Panc1 (cell line): ENCODE results near the gene FKBP1B. TPM values are rescaled to one million over a fixed set of nuclear protein-coding genes. Genes with fewer than 3 reads are reported as not detected.

Experiments
- ATAC-seq: fragments of 200-7000 bp; cut with Tn5 transposase; 2 replicates; pipeline ENCODE4 v1.9.1; 2020; ENCODE audit warnings: mild to moderate bottlenecking, moderate library complexity
- BruUV-seq: library from RNA; stranded (reverse); fragments of 400-500 nt; replicated peaks from 2 replicates; lab custom pipeline; 2021; lab: Mats Ljungman, UMichigan
- CTCF ChIA-PET: fragments of 300-600 bp; sonication (Branson Sonifier 250); formaldehyde crosslinking; loops from one replicate; lab custom pipeline; 2022; ENCODE audit warnings: antibody characterized with exemption; lab: Charles Lee
- POLR2A ChIA-PET: fragments of 300-600 bp; sonication (Branson Sonifier 250); formaldehyde crosslinking; loops from one replicate; lab custom pipeline; 2022; ENCODE audit warnings: antibody characterized with exemption; lab: Charles Lee
- DNase-seq: peaks from one replicate; pipeline ENCODE4 v3.0.0-alpha.2; 2010; ENCODE audit warnings: low read depth, low spot score
- H3K27ac ChIP-seq: 2 replicates; pipeline ENCODE4 v1.5.1; 2011; ENCODE audit warnings: mild to moderate bottlenecking, low read length, inconsistent platforms
- H3K27me3 ChIP-seq: fragments of 200-500 bp; sonication (Bioruptor generic); 2 replicates; pipeline ENCODE4 v1.6.0; 2014; ENCODE audit warnings: low read length, inconsistent platforms; ENCODE audit not compliant: control insufficient read depth, insufficient read depth
- H3K36me3 ChIP-seq: fragments of 200-500 bp; sonication (Bioruptor generic); 2 replicates; pipeline ENCODE4 v1.5.1; 2014; ENCODE audit warnings: inconsistent platforms, mild to moderate bottlenecking, low read length, moderate library complexity; ENCODE audit not compliant: control insufficient read depth, insufficient read depth
- H3K4me1 ChIP-seq: 2 replicates; pipeline ENCODE4 v1.5.1; 2011; ENCODE audit warnings: inconsistent platforms, mild to moderate bottlenecking, low read length, moderate library complexity; ENCODE audit not compliant: control insufficient read depth, insufficient read depth
- H3K4me3 ChIP-seq, 2 experiments: 2 replicates each; pipeline ENCODE4 v1.5.1; 2011 to 2012; ENCODE audit warnings: low read depth in 2 of 2, low read length in 2 of 2, mild to moderate bottlenecking in 2 of 2, inconsistent platforms in 1 of 2, moderate library complexity in 1 of 2
- H3K9me3 ChIP-seq: fragments of 200-500 bp; sonication (Bioruptor generic); 2 replicates; pipeline ENCODE4 v1.5.1; 2014; ENCODE audit warnings: low read depth, mild to moderate bottlenecking, inconsistent platforms, low read length, moderate library complexity; ENCODE audit not compliant: control insufficient read depth, insufficient read depth
- POLR2AphosphoS5 ChIP-seq: IDR thresholded peaks from 2 replicates; pipeline ENCODE4 v1.6.1; 2012; ENCODE audit warnings: mild to moderate bottlenecking, low read depth, low read length, moderate library complexity
- SIN3A ChIP-seq: IDR thresholded peaks from 2 replicates; pipeline ENCODE4 v1.6.1; 2012; ENCODE audit warnings: low read depth, mild to moderate bottlenecking, low read length, moderate library complexity, borderline replicate concordance; ENCODE audit not compliant: insufficient read depth
- TCF7L2 ChIP-seq: IDR thresholded peaks from 2 replicates; pipeline ENCODE4 v1.6.1; 2011; ENCODE audit warnings: mild to moderate bottlenecking, low read depth, low read length, inconsistent platforms
- in situ Hi-C: cut with HindIII; loops from 2 replicates; pipeline ENCODE4 v1.10.0; 2016; ENCODE audit warnings: low sequenced_read_pairs, low pct_unique_long_range_greater_than_20kb
- intact Hi-C: fragments of 100-400 bp; cut with micrococcal nuclease; formaldehyde crosslinking; loops from one replicate; pipeline ENCODE4 v1.10.0; 2022; ENCODE audit not compliant: unreplicated experiment
- total RNA-seq: library from RNA; stranded (reverse); gene quantifications from one replicate; pipeline ENCODE4 v1.2.1, GENCODE V29; 2021; ENCODE audit not compliant: unreplicated experiment
- TF ChIP-seq, protein P1 (sequence below), 2 experiments: IDR thresholded peaks; 2 replicates each; pipeline ENCODE4 v1.6.1; 2011 to 2012; ENCODE audit warnings: low read depth in 2 of 2, control low read depth in 1 of 2, low read length in 1 of 2, mild to moderate bottlenecking in 1 of 2, moderate library complexity in 1 of 2; ENCODE audit not compliant: insufficient read depth in 1 of 2
- TF ChIP-seq, protein P2 (sequence below): fragments of 450-650 bp; IDR thresholded peaks from 2 replicates; pipeline ENCODE4 v1.5.1; 2017; ENCODE audit warnings: mild to moderate bottlenecking

FKBP1B gene
- total RNA-seq, 1 experiment from 2014 or later, result 19.9 TPM

DNA sequence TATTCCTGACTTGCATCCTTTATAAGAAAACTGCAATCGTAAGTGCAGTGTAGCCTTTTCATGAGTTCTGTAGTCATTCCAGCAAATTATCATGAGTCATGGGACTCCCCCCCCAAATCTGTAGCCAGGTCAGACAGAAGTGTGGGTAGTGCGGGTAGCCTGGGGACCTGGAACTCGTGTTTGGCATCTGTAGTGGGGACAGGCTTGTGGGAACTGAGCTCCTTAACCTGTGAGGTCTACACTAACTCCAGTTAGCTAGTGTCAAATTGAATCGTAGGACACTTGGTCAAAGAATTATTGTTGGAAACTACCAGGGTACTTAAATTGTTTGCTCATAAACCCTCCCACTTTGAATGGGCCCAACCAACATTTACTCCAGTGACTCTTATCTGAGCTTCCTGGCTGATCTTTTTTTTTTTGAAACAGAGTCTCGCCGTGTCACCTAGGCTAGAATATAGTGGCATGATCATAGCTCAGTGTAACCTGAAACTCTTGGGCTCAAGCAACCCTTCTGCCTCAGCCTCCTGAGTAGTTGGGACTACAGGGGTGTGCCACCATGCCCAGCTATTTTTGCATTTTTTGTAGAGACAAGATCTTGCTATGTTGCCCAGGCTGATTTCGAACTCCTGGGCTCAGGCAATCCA is 61.2 kb downstream of the FKBP1B start:
- no peaks in the 10 kb centered on the region for H3K27me3 ChIP-seq
- no peak overlapping the region for H3K27ac ChIP-seq
- H3K36me3 ChIP-seq, result no peaks in the 10 kb centered on the region
- POLR2A ChIA-PET, result interaction anchor here (0.6 to 0.7 kb wide), 2 partner anchors 28 to 286 kb away, joined by 3 to 5 read pairs; no protein-coding TSS in a partner anchor
- BruUV-seq, result no TSS peak
- TF ChIP-seq SIN3A, result no peak
- TF ChIP-seq POLR2AphosphoS5, result no peak
- no peak for TF ChIP-seq TCF7L2
- TF ChIP-seq, protein P1, sequence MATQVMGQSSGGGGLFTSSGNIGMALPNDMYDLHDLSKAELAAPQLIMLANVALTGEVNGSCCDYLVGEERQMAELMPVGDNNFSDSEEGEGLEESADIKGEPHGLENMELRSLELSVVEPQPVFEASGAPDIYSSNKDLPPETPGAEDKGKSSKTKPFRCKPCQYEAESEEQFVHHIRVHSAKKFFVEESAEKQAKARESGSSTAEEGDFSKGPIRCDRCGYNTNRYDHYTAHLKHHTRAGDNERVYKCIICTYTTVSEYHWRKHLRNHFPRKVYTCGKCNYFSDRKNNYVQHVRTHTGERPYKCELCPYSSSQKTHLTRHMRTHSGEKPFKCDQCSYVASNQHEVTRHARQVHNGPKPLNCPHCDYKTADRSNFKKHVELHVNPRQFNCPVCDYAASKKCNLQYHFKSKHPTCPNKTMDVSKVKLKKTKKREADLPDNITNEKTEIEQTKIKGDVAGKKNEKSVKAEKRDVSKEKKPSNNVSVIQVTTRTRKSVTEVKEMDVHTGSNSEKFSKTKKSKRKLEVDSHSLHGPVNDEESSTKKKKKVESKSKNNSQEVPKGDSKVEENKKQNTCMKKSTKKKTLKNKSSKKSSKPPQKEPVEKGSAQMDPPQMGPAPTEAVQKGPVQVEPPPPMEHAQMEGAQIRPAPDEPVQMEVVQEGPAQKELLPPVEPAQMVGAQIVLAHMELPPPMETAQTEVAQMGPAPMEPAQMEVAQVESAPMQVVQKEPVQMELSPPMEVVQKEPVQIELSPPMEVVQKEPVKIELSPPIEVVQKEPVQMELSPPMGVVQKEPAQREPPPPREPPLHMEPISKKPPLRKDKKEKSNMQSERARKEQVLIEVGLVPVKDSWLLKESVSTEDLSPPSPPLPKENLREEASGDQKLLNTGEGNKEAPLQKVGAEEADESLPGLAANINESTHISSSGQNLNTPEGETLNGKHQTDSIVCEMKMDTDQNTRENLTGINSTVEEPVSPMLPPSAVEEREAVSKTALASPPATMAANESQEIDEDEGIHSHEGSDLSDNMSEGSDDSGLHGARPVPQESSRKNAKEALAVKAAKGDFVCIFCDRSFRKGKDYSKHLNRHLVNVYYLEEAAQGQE (IDR thresholded peaks at IDR 0.05; ENCODE audit: insufficient read depth in 1 of 2, low read depth in 2 of 2, low read length in 1 of 2), result no peak
- no peak overlapping the region for H3K4me3 ChIP-seq
- intact Hi-C loops, result no loop called here
- DNase-seq (no peak), ATAC-seq (0 out of 2 replicates have a peak, but pooled peaks have one; percentile 21)
- CTCF ChIA-PET, result interaction anchor here (0.6 to 0.7 kb wide), 2 partner anchors 186 to 343 kb away, joined by 3 read pairs; no protein-coding TSS in a partner anchor
- in situ Hi-C loops, result no loop called here
- no peaks in the 10 kb centered on the region for H3K4me1 ChIP-seq
- 0 out of 2 replicates have a peak, but pooled peaks cover 4% of the 10 kb centered on the region for H3K9me3 ChIP-seq

DNA sequence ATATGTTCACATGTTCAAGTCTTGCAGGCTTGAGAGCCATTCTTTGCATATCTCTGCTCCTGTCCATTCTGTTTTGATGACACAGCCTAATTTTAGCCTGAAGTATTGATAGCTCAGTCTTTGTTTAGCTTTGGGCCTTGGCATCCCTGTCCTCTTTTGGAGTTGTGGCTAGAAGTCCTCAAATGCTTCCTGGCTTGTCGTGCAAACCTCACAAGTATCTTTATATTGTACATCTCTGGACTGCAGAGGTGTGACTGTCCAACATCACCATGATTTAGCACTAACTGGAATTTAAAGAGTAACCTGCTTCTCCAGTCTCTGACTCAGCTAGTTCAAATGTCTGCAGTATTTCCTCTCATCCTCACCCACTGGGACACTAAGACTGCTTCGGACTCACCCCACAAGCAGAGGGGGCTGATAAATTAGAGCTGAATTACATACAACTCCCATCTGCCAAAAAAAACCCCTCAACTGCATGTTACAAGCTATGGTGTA is 61.9 kb downstream of the FKBP1B start:
- H3K4me3 ChIP-seq, result no peak overlapping the region
- DNase-seq (no peak), ATAC-seq (peak; percentile 48; the same call in 1 of the 2 replicates)
- POLR2A ChIA-PET, result no interaction called here
- 0 out of 2 replicates have a peak, but pooled peaks cover 4% of the 10 kb centered on the region for H3K9me3 ChIP-seq
- TF ChIP-seq SIN3A, result no peak
- TF ChIP-seq, protein P1 (IDR thresholded peaks at IDR 0.05; ENCODE audit: insufficient read depth in 1 of 2, low read depth in 2 of 2, low read length in 1 of 2), result no peak
- no peak for TF ChIP-seq POLR2AphosphoS5
- no peak for TF ChIP-seq TCF7L2
- TF ChIP-seq, protein P2, sequence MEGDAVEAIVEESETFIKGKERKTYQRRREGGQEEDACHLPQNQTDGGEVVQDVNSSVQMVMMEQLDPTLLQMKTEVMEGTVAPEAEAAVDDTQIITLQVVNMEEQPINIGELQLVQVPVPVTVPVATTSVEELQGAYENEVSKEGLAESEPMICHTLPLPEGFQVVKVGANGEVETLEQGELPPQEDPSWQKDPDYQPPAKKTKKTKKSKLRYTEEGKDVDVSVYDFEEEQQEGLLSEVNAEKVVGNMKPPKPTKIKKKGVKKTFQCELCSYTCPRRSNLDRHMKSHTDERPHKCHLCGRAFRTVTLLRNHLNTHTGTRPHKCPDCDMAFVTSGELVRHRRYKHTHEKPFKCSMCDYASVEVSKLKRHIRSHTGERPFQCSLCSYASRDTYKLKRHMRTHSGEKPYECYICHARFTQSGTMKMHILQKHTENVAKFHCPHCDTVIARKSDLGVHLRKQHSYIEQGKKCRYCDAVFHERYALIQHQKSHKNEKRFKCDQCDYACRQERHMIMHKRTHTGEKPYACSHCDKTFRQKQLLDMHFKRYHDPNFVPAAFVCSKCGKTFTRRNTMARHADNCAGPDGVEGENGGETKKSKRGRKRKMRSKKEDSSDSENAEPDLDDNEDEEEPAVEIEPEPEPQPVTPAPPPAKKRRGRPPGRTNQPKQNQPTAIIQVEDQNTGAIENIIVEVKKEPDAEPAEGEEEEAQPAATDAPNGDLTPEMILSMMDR, result no peak
- no peak overlapping the region for H3K27ac ChIP-seq
- intact Hi-C loops (no loop called here), in situ Hi-C loops (no loop called here)
- BruUV-seq, result no TSS peak
- CTCF ChIA-PET, result no interaction called here
- no peaks in the 10 kb centered on the region for H3K4me1 ChIP-seq
- H3K27me3 ChIP-seq, result no peaks in the 10 kb centered on the region
- no peaks in the 10 kb centered on the region for H3K36me3 ChIP-seq

Other genes with a start within 250 kb of the FKBP1B start
- 17.9 TPM for gene ATAD2B, start 122.6 kb upstream of the FKBP1B start, total RNA-seq
- gene UBXN2A, start 109.3 kb upstream of the FKBP1B start, total RNA-seq, result 23.3 TPM
- 0.23 TPM for gene MFSD2B, start 39.7 kb upstream of the FKBP1B start, total RNA-seq
- 20.0 TPM for gene WDCP, start 2.4 kb upstream of the FKBP1B start, total RNA-seq
- gene SF3B6, start 26.6 kb downstream of the FKBP1B start, total RNA-seq, result 129 TPM
- gene TP53I3, start 35.1 kb downstream of the FKBP1B start, total RNA-seq, result 51.3 TPM
- gene PFN4, start 73.6 kb downstream of the FKBP1B start, total RNA-seq, result 1.3 TPM
- 23.0 TPM for gene FAM228B, start 73.7 kb downstream of the FKBP1B start, total RNA-seq
- not detected for gene FAM228A, start 125.3 kb downstream of the FKBP1B start, total RNA-seq